Stimulated activated CD8-positive, alpha-beta memory T cell treated with anti-CD3 and anti-CD28 coated beads, Interleukin-4, amount 100 ng/mL, for 24 hours (primary cell): ENCODE measurements around the gene CABLES1.
"Not testable (repeated sequence)": the region's sequence is repeated elsewhere in the genome, so short reads cannot be mapped to it uniquely, and the experiment has no call there.

ENCODE experiments used
- DNase-seq: peaks from one replicate; pipeline ENCODE4 v3.0.0-alpha.2; 2020; ENCODE audit warnings: low read depth

CABLES1 gene

DNA sequence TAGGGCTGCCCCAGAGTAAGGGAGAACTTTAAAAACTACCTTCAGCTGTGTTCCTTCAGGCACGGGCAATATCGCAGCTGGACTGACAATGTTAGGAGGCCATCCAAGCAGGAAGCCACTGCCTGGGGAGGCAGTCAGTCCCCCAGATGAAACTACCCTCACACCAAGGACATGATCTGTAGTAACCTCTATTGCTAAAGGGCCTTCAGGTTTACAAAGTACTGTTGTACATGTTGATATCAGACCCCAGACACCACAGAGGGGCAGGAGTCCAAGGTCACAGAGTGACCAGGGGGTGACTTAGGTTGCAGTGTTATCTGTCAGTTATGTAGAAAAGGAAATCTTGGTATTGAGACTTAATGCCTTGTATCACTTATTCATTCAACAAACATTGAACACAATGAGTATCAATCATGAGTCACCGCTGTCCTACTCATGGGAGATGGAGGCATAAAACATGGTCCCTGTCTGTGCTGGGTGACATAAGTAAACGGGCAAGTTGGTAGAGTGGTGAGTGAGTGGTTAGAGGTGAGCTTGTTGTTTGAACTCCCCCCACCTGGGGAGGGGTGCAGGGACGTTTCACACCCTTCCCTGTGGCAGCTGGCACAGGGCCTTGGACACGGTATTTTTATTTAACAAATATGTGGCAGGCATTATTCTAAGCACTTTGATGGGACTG lies 7.1 kb downstream of the CABLES1 start:
- DNase-seq = no peak

GRCh38 chr18:23143016-23143814 lies 7.9 kb downstream of the CABLES1 start:
- DNase-seq = no peak

DNA sequence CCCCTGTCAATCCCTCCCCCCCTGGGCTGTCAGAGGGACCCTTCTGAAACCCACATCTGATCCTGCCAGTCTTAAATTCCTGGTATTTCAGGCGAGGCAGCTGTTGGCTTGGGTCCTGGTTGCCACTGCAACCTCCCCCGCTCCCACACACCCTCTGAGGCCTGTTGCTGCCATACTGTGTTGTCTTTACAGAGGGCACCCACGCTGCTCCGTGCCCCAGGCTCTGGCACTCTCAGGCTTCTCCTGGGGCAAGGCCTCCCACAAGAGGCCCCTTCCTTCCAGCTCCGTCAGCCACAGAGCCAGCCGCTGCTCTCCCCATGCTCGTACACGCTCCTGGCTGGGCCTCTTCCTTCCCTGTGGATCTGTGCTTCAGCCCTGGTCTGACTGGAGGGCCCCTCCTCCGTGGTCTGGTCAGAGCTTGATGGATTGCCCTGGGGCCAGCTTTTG lies 8.6 kb downstream of the CABLES1 start:
- DNase-seq = no peak

GRCh38 chr18:23144640-23145039 lies 9.4 kb downstream of the CABLES1 start:
- DNase-seq = no peak

- DNase-seq = no peak
Measured at GRCh38 chr18:23145621-23146020, 10.3 kb downstream of the CABLES1 start.

DNA sequence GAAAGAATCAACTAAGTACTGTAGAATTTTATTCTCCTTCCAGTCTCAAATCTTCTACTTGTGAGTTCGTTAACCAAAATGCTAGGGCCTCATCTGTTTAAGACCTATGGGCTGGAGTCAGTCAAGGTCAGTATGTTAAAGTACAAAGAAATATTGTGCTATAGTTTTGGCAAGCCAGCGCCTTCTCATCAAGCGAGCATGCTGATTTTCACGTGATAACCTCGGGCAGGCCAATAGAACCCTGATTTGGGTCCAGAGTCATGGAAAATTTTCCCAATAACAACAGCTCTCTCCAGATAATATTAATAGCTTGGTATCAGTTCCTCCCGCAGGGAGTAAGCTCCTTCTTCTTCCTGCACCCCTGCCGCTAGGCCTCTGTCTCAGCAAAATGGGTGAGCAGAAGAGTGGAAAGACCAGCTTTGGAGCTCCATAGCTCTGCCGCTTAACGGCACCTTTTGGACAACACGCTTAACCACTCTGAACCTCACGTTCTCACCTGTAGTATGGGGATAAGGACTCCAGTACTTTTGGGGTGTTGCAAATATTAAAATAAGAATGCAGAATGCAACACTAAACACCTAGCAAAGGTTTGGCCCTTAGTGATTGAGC lies 11.7 kb downstream of the CABLES1 start:
- no peak for DNase-seq

DNA sequence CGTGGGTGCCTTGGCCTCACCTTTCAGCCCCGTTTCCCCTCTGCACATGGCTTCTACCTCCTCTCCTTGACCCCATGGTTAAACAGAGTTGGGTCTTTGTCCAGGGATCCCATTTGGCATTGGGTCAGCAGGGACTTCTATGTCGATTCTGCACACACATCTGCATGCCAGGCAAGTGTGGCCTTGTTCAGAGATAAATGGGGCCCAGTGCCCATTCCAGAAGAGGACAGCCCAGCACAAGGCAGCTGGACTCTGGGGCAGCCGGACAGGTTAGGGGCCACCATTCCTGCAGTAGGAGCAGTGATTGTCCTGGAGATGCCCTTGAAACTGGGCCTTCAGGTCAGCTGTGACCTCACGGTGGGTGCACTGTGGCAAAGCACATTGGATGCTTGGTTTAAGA lies 13.1 kb downstream of the CABLES1 start:
- no peak for DNase-seq

DNA sequence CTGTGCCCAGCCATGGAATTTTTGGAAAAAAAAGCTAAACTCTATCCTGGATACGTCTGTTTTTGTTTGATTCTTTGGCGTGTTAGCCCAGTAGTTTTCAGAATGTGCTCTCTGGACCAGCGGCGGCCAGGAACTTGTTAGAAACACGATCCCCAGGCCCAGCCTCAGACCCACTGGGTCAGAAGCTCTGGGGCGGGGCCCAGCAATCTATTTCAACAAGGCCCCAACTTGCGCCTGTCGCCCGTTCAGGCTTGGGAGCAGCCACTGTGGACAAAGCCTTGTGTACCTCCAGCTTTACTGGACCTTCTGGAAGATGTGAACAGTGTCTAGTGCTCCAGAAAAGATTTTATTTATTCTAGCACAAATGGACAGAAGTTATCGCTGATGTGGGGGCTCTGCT lies 14.3 kb downstream of the CABLES1 start:
- DNase-seq = no peak

DNA sequence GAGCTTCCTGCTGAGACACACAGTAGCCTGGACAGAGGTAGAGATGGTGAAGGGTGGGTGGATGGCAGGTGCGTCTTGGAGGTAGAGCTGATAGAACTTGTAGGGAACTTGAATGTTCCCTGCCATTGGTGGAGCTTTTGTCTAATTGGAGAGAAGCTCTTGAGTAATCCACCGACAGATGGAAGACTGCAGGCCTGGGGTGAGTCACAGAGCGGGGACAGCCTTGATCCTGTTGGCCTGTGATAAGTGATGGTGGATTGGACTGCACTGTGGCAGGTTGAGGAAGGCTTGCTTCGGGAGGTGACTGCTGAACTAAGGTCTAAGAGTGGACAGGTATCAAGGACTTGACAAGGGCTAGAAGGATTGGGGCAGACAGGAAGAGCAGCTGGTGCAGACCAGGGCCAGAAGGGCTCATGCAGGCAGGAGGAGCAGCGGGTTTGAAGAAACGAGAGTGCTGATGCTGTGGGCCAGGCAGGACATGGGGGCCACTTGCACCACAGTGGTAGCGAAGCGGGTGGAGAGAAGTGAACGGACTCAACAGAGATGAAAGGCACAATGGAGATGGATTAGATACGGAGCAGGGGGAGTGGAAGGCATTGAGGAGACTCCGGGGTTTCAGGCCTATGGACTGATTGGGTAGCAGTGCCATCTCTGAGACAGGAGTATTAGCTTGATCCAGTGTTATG lies 16.3 kb downstream of the CABLES1 start:
- no peak for DNase-seq

- no peak for DNase-seq
Measured at GRCh38 chr18:23154030-23154429, 18.7 kb downstream of the CABLES1 start.

DNA sequence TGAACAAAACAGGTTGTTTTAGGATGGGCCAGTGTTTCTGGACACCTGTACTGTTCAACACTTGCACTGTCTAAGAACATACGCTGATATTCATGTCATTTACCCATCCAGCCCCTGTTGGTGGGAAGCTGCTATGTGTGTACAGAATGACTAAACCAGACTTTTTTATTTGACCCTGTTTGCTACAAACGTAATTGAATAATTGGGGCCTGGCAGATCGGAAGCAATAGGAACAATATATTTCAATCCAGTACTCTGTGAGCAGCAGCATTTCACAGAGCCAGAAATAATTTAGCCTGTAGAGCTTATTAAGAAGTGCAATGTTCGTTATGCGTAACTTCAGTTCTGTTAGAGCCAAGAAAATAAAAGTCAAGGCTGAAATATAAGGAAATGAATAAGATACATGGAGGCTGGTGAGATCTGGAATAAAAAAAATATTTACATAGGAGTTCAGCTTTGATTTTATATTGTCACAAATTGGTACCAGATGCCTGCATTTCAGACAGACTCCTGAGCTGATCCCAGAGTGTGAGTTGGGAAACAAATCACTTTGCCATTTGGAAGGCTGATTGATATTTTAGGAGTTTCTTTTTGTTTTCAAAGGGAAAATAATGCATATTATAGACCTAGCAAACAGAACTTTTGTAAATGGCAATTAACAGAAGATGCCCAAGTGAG lies 19.7 kb downstream of the CABLES1 start:
- DNase-seq = no peak

GRCh38 chr18:23155537-23155936 lies 20.3 kb downstream of the CABLES1 start:
- no peak for DNase-seq

DNA sequence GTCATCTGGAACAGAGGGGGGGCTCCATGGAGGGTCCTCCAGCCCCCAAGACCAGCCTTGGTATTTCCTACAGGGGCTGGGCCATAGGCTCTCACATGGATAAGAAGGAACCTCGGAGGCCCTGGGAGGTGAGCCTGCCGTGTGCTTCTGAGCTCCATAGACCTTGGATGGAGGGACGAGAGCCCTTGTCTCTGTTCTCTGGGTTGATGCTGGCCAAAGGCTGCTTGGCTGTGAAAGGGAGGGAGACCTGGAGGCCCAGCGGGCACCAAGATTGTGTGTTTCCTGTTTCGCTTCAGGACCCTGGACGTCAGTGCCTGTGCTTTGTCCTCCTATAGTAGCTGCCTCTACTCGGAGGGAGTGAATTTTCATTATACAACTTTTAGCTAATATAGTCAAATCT lies 20.8 kb downstream of the CABLES1 start:
- no peak for DNase-seq

DNA sequence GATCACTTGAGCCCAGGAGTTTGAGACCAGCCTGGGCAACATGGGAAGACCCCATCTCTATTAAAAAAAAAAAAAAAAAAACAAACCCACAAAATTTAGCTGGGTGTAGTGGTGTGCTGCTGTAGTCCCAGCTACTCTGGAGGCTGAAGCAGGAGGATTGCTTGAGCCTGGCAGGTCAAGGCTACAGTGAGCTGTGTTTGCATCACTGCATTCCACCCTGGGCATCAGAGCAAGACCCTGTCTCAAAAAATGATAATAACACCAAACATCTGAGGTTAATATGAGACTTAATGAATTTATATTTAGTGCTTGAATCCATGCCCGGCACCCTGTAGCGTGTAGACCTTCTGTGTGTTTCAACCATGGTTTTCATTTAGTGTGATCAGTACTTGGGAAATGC lies 22.8 kb downstream of the CABLES1 start:
- no peak for DNase-seq

DNA sequence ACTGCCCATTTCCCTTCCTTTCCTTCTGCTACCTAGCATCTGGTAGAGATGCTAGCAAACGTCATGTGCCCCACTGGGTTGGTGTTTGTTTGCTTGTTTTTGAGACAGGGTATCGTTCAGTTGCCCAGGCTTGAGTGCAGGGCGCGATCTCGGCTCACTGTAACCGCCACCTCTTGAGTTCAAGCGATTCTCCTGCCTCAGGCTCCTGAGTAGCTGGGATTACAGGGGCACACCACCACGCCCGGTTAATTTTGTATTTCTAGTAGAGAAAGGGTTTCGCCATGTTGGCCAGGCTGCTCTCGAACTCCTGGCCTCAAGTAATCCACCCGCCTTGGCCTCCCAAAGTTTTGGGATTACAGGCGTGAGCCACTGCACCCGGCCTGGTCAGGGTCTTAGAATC lies 23.6 kb downstream of the CABLES1 start:
- DNase-seq = not testable (repeated sequence)

DNA sequence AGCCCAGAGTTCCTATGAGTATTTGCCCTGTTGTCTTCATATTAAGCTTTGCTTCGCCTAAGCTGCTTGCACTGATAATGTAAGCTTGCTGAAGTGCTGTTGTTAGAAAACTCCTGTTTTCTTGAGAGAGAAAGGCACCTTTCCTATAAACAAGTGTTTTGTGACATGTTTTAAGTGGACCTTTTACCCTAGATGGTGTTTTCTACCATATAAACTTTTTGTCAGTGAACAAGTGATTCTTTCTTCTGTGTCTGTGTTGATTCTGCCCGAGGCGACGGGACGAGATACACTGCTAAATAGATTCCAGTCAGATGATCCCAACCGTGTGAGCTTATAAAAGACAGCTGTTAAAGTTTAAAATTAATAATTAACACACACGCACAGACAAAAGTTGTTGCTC lies 24.1 kb downstream of the CABLES1 start:
- DNase-seq = no peak

- no peak for DNase-seq
Measured at GRCh38 chr18:23162473-23162872, 27.2 kb downstream of the CABLES1 start.

DNA sequence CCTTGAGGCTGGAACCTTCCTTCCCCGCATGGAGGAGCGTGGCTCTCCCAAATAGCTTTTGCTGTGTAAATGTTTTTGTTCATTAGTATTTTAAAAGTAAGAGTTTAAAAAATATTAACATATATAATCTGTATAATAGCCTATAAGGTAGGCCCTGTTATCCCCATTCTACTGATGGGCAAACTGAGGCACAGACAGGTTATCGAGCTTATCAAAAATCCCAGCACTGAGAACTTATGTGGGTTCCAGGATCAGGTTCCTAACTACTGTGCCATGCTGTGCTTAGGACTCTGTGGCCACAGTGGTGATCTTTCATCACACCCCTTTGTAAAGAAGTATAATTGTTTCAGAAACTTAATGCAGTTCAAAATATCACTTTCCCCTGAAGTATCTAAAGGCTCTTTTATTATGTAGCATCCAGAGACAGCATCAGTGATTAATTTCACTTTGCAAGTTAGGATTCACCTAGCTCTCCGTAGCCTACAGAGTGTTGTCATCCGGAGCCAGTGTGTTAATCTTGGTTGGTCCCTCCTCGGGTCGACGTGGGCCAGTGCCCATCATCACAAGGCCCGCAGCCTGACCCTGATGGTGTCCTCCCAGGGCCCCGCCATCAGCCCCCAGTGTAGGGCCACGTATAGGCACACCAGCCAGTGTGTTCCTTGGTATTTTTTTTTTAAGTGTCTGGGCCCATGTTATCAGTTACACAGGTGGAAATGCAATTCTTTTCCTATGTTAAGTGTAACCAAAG lies 28.7 kb downstream of the CABLES1 start:
- DNase-seq = no peak

- no peak for DNase-seq
Measured at GRCh38 chr18:23165271-23166068, 30.2 kb downstream of the CABLES1 start.

- DNase-seq = no peak
Measured at GRCh38 chr18:23166891-23167541, 31.7 kb downstream of the CABLES1 start.
